HFF-Myc (cell line): ENCODE results near the gene NEB.
"Not testable (repeated sequence)": the region's sequence is repeated elsewhere in the genome, so short reads cannot be mapped to it uniquely, and the experiment has no call there.

Experiments
- DNase-seq: peaks from one replicate; pipeline ENCODE4 v3.0.0-alpha.2; 2011; ENCODE audit warnings: low read depth; ENCODE audit errors: extremely low read depth
- H3K4me3 ChIP-seq: replicated peaks from 2 replicates; pipeline ENCODE4 v1.5.1; 2011; ENCODE audit warnings: low read depth, mild to moderate bottlenecking, control low read depth, low read length
- CTCF ChIP-seq: IDR thresholded peaks from 2 replicates; pipeline ENCODE4 v1.5.1; 2012; ENCODE audit warnings: mild to moderate bottlenecking, low read depth, low read length, control low read depth; ENCODE audit errors: missing control alignments

NEB gene

GRCh38 chr2:151753540-151753939, 19.3 kb upstream of the NEB start:
- no peak for TF ChIP-seq CTCF
- no peak overlapping the region for H3K4me3 ChIP-seq
- no peak for DNase-seq

- DNase-seq, H3K4me3 ChIP-seq: not testable (repeated sequence)
Observed at GRCh38 chr2:151745261-151745660, 11.0 kb upstream of the NEB start.

GRCh38 chr2:151730262-151730975, 3.9 kb downstream of the NEB start:
- DNase-seq, result no peak
- TF ChIP-seq CTCF, result no peak

GRCh38 chr2:151729837-151730236, 4.4 kb downstream of the NEB start:
- DNase-seq, result no peak
- no peak overlapping the region for H3K4me3 ChIP-seq
- no peak for TF ChIP-seq CTCF

More at GRCh38 chr2:151730262-151730975, 3.9 kb downstream of the NEB start:
- no peak overlapping the region for H3K4me3 ChIP-seq

- no peak for DNase-seq
- H3K4me3 ChIP-seq, result no peak overlapping the region
- TF ChIP-seq CTCF, result no peak
Observed at GRCh38 chr2:151729415-151729811, 4.9 kb downstream of the NEB start.

GRCh38 chr2:151728804-151729414, 5.4 kb downstream of the NEB start:
- no peak overlapping the region for H3K4me3 ChIP-seq
- peak; percentile 11 for TF ChIP-seq CTCF
- no peak for DNase-seq

- no peak overlapping the region for H3K4me3 ChIP-seq
- no peak for TF ChIP-seq CTCF
- no peak for DNase-seq
Observed at GRCh38 chr2:151727593-151728552, 6.4 kb downstream of the NEB start.
